NCI-H82 (cell line): Measurements from ENCODE around the gene SPRR4.
A peak's percentile ranks its signal among the peaks of the same experiment; 100 is the strongest.
"Not testable (repeated sequence)": the region's sequence is repeated elsewhere in the genome, so short reads cannot be mapped to it uniquely, and the experiment has no call there.

Experiments used
- DNase-seq: peaks from one replicate; lab custom pipeline; 2025; lab: John Stamatoyannopoulos, UW

Gene SPRR4

GRCh38 chr1:152965853-152966252, 4.6 kb upstream of the SPRR4 start:
- DNase-seq: no peak

- DNase-seq: no peak
Measured at GRCh38 chr1:152967201-152967600, 3.2 kb upstream of the SPRR4 start.

- DNase-seq: no peak
Measured at GRCh38 chr1:152968248-152968647, 2.2 kb upstream of the SPRR4 start.

- no peak for DNase-seq
Measured at GRCh38 chr1:152969036-152969435, 1.4 kb upstream of the SPRR4 start.

GRCh38 chr1:152972196-152972886, 1.9 kb downstream of the SPRR4 start:
- DNase-seq: no peak

GRCh38 chr1:152976688-152977087, 6.2 kb downstream of the SPRR4 start:
- no peak for DNase-seq

GRCh38 chr1:152977614-152978013, 7.2 kb downstream of the SPRR4 start:
- no peak for DNase-seq

GRCh38 chr1:152980676-152981075, 10.2 kb downstream of the SPRR4 start:
- no peak for DNase-seq

GRCh38 chr1:152981146-152981871, 10.9 kb downstream of the SPRR4 start:
- DNase-seq: no peak

GRCh38 chr1:152982076-152982475, 11.6 kb downstream of the SPRR4 start:
- peak; percentile 42 for DNase-seq

GRCh38 chr1:152983234-152983633, 12.8 kb downstream of the SPRR4 start:
- DNase-seq: peak; percentile 14

- no peak for DNase-seq
Measured at GRCh38 chr1:152983743-152984142, 13.3 kb downstream of the SPRR4 start, which contains the start of gene SPRR1A. SPRR1A (plus strand) TSS chr1:152984081; CDS start chr1:152985231, 1,150 bp downstream.

- no peak for DNase-seq
Measured at GRCh38 chr1:152986578-152986977, 16.1 kb downstream of the SPRR4 start.

- no peak for DNase-seq
Measured at GRCh38 chr1:152993186-152993585, 22.7 kb downstream of the SPRR4 start.

GRCh38 chr1:152995842-152996241, 25.4 kb downstream of the SPRR4 start:
- DNase-seq: no peak

- DNase-seq: peak; percentile 64
Measured at GRCh38 chr1:152996633-152997400, 26.4 kb downstream of the SPRR4 start.

- DNase-seq: peak; percentile 39
Measured at GRCh38 chr1:152997901-152998300, 27.5 kb downstream of the SPRR4 start.

GRCh38 chr1:152998476-152998875, 28.0 kb downstream of the SPRR4 start:
- no peak for DNase-seq

- DNase-seq: no peak
Measured at GRCh38 chr1:152999818-153000217, 29.4 kb downstream of the SPRR4 start.

- DNase-seq: no peak
Measured at GRCh38 chr1:153000294-153000693, 29.8 kb downstream of the SPRR4 start.

- DNase-seq: no peak
Measured at GRCh38 chr1:153001382-153001781, 30.9 kb downstream of the SPRR4 start, which contains the start of gene SPRR3. SPRR3 (plus strand) TSS chr1:153001749; CDS start chr1:153003021, 1,272 bp downstream.

GRCh38 chr1:153011235-153011758, 40.8 kb downstream of the SPRR4 start:
- not testable (repeated sequence) for DNase-seq
